Spleen (tissue), 11 donors: ENCODE measurements around the gene DRC1. TPM values are rescaled to one million over a fixed set of nuclear protein-coding genes. Genes with fewer than 3 reads are reported as not detected.

Experiments
- DNase-seq: peaks from one replicate; pipeline ENCODE4 v3.0.0-alpha.2; 2020
- H3K27ac ChIP-seq, 8 donors: fragments of 200-600 bp; sonication (generic) in 7 of 8; 1 replicate in 4 of 8; 2 replicates in 4 of 8; pipeline versions ENCODE4 v1.5.0 to v1.8.0; 2016 to 2021; ENCODE audit warnings: inconsistent platforms in 4 of 8, mild to moderate bottlenecking in 4 of 8, moderate library complexity in 1 of 8
- H3K27me3 ChIP-seq, 7 donors: fragments of 200-600 bp; sonication (generic) in 6 of 7; replicated peaks in 1 of 7; 1 replicate in 4 of 7; 2 replicates in 3 of 7; pipeline versions ENCODE4 v1.5.0 to v1.8.0; 2016 to 2021; ENCODE audit warnings: inconsistent platforms in 3 of 7, mild to moderate bottlenecking in 1 of 7
- H3K36me3 ChIP-seq, 6 donors: fragments of 200-600 bp; sonication (generic) in 5 of 6; 1 replicate in 4 of 6; 2 replicates in 2 of 6; pipeline versions ENCODE4 v1.5.0 to v1.8.0; 2016 to 2021; ENCODE audit warnings: inconsistent platforms in 2 of 6
- H3K4me1 ChIP-seq, 6 donors: fragments of 200-600 bp; sonication (generic) in 5 of 6; 1 replicate in 3 of 6; 2 replicates in 3 of 6; pipeline versions ENCODE4 v1.5.0 to v1.8.0; 2016 to 2021; ENCODE audit warnings: inconsistent platforms in 3 of 6
- H3K4me3 ChIP-seq, 8 donors: fragments of 200-600 bp; sonication (generic) in 7 of 8; 1 replicate in 4 of 8; 2 replicates in 4 of 8; pipeline versions ENCODE4 v1.5.0 to v1.8.0; 2016 to 2021; ENCODE audit warnings: inconsistent platforms in 4 of 8, mild to moderate bottlenecking in 4 of 8, moderate library complexity in 2 of 8
- H3K9me3 ChIP-seq, 8 donors: fragments of 200-600 bp; sonication (generic) in 7 of 8; 1 replicate in 4 of 8; 2 replicates in 4 of 8; pipeline versions ENCODE4 v1.5.0 to v1.8.0; 2016 to 2021; ENCODE audit warnings: inconsistent platforms in 4 of 8
- CTCF ChIP-seq, 11 experiments: fragments of 200-600 bp in 7 of 11; fragments of 450-650 bp in 4 of 11; sonication (generic) in 4 of 11; IDR thresholded peaks in 8 of 11; conservative IDR thresholded peaks in 3 of 11; 1 replicate in 7 of 11; 2 replicates in 4 of 11; pipeline versions ENCODE4 v1.4.0 to v1.8.0; 2016 to 2021; ENCODE audit warnings: antibody characterized with exemption in 11 of 11, inconsistent platforms in 4 of 11, mild to moderate bottlenecking in 1 of 11
- POLR2A ChIP-seq, 3 donors: fragments of 450-650 bp; IDR thresholded peaks; one replicate each; pipeline ENCODE4 v1.5.1; 2017; ENCODE audit warnings: antibody characterized with exemption in 3 of 3, mild to moderate bottlenecking in 1 of 3
- POLR2AphosphoS5 ChIP-seq, 3 donors: sonication (generic); formaldehyde crosslinking; IDR thresholded peaks; one replicate each; pipeline ENCODE4 v1.5.1; 2017; ENCODE audit warnings: antibody characterized with exemption in 3 of 3
- WGBS, 5 donors: extraction: QIAGEN DNeasy Blood & Tissue Kit in 3 of 5; methylation state at CpG; one replicate each; pipeline versions ENCODE4 v1.1.5 to v1.1.7; 2013 to 2018; 5-methylcytosine and 5-hydroxymethylcytosine counted together
- intact Hi-C: fragments of 100-400 bp; cut with DNase I; formaldehyde crosslinking; loops from one replicate; pipeline ENCODE4 v1.15.0; 2023; ENCODE audit warnings: low total_unique reads
- polyA plus RNA-seq, 3 donors: library from polyadenylated mRNA; stranded (reverse); fragments of 200-250 nt; gene quantifications; one replicate each; pipeline ENCODE4 v1.2.1, GENCODE V29; 2013
- total RNA-seq, 7 donors: library from RNA; depleted of rRNA in 3 of 7; stranded (reverse); fragments of >200 nt in 3 of 7; fragmentation: NEBNext Ultra II Directional in 4 of 7; extraction: Animal tissue kit (Norgen Biotek cat#: 25700) in 4 of 7; gene quantifications; one replicate each; pipeline versions ENCODE4 v1.1.0 to v1.2.1, GENCODE V29; 2016 to 2021
- donor health status: healthy with polysubstance abuse.
- donor health status: DM: no; HTN: no; CAD: no; lungs with moderate emphysema.
- donor health status: DM: no; HTN: no; CAD: no.
- donor health status: Bipolar disorder and iron deficiency.
- donor health status: healthy.
- donor health status: DM: no; HTN: no; CAD: no.
- donor health status: DM: yes; HTN: yes; CAD: no.

Gene DRC1
- total and polyA plus RNA-seq, 10 donors, result 0.04 to 0.25 (median 0.23) TPM; not detected in 7

- H3K4me3 ChIP-seq, result no peak overlapping the region
- TF ChIP-seq CTCF (IDR thresholded peaks at IDR 0.05 in 8 of 11, conservative IDR thresholded peaks at IDR 0.05 in 3 of 11), result no peak
- no peak for TF ChIP-seq POLR2A (IDR thresholded peaks at IDR 0.05)
- TF ChIP-seq POLR2AphosphoS5 (IDR thresholded peaks at IDR 0.05), result no peak
- peaks cover 0 to 91% (median 34%) of the 10 kb centered on the region in 6 donors for H3K36me3 ChIP-seq
- intact Hi-C loops, result no loop called here
- no peak overlapping the region for H3K27ac ChIP-seq
- H3K4me1 ChIP-seq, result no peaks in the 10 kb centered on the region
- H3K27me3 ChIP-seq, result no peaks in the 10 kb centered on the region
- 90 to 97% (median 95%) methylated on average over 1 of the region's 1 CpG for WGBS, 5 donors
- H3K9me3 ChIP-seq, result no peaks in the 10 kb centered on the region
- DNase-seq, result no peak
These were observed 24.9 kb upstream of the DRC1 start for GRCh38 chr2:26376799-26377198.

- 90 to 98% (median 94%) methylated on average over 2 of the region's 2 CpGs for WGBS, 5 donors
- TF ChIP-seq CTCF (IDR thresholded peaks at IDR 0.05 in 8 of 11, conservative IDR thresholded peaks at IDR 0.05 in 3 of 11), result no peak
These were observed 21.4 kb upstream of the DRC1 start for GRCh38 chr2:26380281-26380680.

GRCh38 chr2:26382564-26382963, 19.2 kb upstream of the DRC1 start:
- Histone ChIP-seq H3K27ac (no peak overlapping the region), H3K9me3 (no peaks in the 10 kb centered on the region), H3K4me3 (no peak overlapping the region), H3K36me3 (peaks cover 0 to 78% (median 15%) of the 10 kb centered on the region in 6 donors), H3K4me1 (no peaks in the 10 kb centered on the region), H3K27me3 (no peaks in the 10 kb centered on the region)
- DNase-seq, result no peak
- TF ChIP-seq POLR2AphosphoS5 (IDR thresholded peaks at IDR 0.05) (no peak), POLR2A (IDR thresholded peaks at IDR 0.05) (no peak), CTCF (IDR thresholded peaks at IDR 0.05 in 8 of 11, conservative IDR thresholded peaks at IDR 0.05 in 3 of 11) (no peak)
- intact Hi-C loops, result no loop called here
- 81 to 90% (median 88%) methylated on average over 3 of the region's 3 CpGs for WGBS, 5 donors

More at GRCh38 chr2:26380281-26380680, 21.4 kb upstream of the DRC1 start:
- Histone ChIP-seq H3K27me3 (no peaks in the 10 kb centered on the region), H3K4me3 (no peak overlapping the region), H3K27ac (no peak overlapping the region), H3K4me1 (no peaks in the 10 kb centered on the region), H3K36me3 (peaks cover 0 to 78% (median 13%) of the 10 kb centered on the region in 6 donors), H3K9me3 (no peaks in the 10 kb centered on the region)
- DNase-seq, result no peak
- intact Hi-C loops, result no loop called here

GRCh38 chr2:26384183-26384582, 17.5 kb upstream of the DRC1 start:
- H3K4me1 ChIP-seq, result no peaks in the 10 kb centered on the region
- DNase-seq, result no peak
- intact Hi-C loops, result no loop called here
- peaks cover 0 to 78% (median 24%) of the 10 kb centered on the region in 6 donors for H3K36me3 ChIP-seq
- no peak overlapping the region for H3K27ac ChIP-seq
- TF ChIP-seq POLR2AphosphoS5 (IDR thresholded peaks at IDR 0.05), result no peak
- no peak for TF ChIP-seq POLR2A (IDR thresholded peaks at IDR 0.05)
- no peak for TF ChIP-seq CTCF (IDR thresholded peaks at IDR 0.05 in 8 of 11, conservative IDR thresholded peaks at IDR 0.05 in 3 of 11)
- no peaks in the 10 kb centered on the region for H3K27me3 ChIP-seq
- WGBS, 5 donors, result 88 to 95% (median 90%) methylated on average over 9 of the region's 9 CpGs
- no peak overlapping the region for H3K4me3 ChIP-seq
- H3K9me3 ChIP-seq, result no peaks in the 10 kb centered on the region
